Transverse colon (tissue), 4 donors: Measurements from ENCODE around the gene MSH3.

Experiments used
- CTCF ChIP-seq, 5 experiments: fragments of 200-600 bp in 3 of 5; fragments of 450-650 bp in 2 of 5; sonication (generic) in 3 of 5; IDR thresholded peaks; 1 replicate in 2 of 5; 2 replicates in 3 of 5; pipeline ENCODE4 v1.5.1; 2016 to 2017; ENCODE audit warnings: antibody characterized with exemption in 5 of 5, inconsistent platforms in 3 of 5, mild to moderate bottlenecking in 2 of 5, moderate library complexity in 1 of 5
- EP300 ChIP-seq: sonication (generic); formaldehyde crosslinking; IDR thresholded peaks from one replicate; pipeline ENCODE4 v1.6.1; 2017; ENCODE audit warnings: antibody characterized with exemption, low read depth
- POLR2A ChIP-seq: fragments of 450-650 bp; IDR thresholded peaks from one replicate; pipeline ENCODE4 v1.6.1; 2016; ENCODE audit warnings: antibody characterized with exemption, mild to moderate bottlenecking, moderate library complexity
- POLR2AphosphoS5 ChIP-seq, 3 donors: sonication (generic); formaldehyde crosslinking; IDR thresholded peaks; one replicate each; pipeline ENCODE4 v1.6.1; 2016; ENCODE audit warnings: antibody characterized with exemption in 3 of 3

DNA sequence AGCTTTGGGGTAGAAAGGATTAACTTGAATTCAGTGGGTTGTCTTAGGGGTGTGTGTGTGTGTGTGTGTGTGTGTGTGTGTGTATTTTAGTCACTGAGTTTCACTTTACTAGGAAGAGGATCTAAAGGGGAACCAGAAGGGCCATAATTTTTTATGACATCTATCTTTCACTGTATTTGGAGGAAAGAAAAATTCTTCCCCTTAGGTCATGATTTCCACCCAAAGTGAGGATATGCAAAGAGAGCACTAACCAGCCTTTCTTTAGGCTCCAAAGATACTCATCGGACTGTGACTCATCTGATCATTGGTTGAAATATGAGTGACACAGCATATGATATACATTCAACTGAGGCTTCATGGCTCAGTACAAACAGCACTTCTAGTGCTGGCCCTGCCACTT is 230.5 kb downstream of the MSH3 start:
- TF ChIP-seq CTCF (IDR thresholded peaks at IDR 0.05) (no peak), POLR2AphosphoS5 (IDR thresholded peaks at IDR 0.05) (no peak), POLR2A (no peak), EP300 (no peak)
